GM18508 (cell line): Measurements from ENCODE around the gene ABCB10.
"Not testable (repeated sequence)": the region's sequence is repeated elsewhere in the genome, so short reads cannot be mapped to it uniquely, and the experiment has no call there.

Source experiments
- ATAC-seq: cut with Tn5 transposase; IDR thresholded peaks from one replicate; pipeline ENCODE4 v1.9.1; 2021; ENCODE audit warnings: moderate number of reproducible peaks; ENCODE audit not compliant: insufficient read depth, unreplicated experiment

ABCB10 gene

DNA sequence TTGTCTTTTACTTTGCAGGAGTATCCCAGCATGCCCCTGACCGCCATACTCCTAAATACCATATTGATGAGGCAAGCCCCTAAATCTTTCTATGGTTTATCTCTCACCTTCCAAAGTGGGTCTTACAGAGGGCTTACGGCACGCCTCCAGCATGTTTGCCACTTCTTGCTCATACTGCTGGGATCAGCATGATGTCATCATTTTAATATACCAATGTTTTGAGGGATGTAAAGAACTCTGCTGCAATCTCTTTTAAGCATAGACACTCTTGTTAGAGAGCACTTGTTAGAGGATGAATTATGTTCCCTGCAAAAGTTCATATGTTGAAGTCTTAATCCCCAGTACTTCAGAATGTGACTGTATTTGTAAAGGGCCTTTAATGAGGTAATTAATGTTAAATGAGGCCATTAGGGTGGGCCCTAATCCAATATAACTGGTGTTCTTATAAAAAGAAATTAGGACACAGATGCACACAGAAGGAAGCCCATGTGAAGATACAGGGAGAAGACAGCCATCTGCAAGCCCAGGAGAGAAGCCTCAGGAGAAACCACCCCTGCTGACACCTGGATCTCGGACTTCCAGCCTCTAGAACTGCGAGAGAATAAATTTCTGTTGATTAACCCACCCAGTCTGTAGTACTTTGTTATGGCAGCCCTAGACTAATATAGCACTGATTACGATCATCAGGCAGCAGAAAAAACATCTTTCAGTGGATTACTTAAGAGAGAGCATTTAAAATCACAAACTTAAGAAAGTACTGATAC is 16.4 kb upstream of the ABCB10 start:
- no peak for ATAC-seq

DNA sequence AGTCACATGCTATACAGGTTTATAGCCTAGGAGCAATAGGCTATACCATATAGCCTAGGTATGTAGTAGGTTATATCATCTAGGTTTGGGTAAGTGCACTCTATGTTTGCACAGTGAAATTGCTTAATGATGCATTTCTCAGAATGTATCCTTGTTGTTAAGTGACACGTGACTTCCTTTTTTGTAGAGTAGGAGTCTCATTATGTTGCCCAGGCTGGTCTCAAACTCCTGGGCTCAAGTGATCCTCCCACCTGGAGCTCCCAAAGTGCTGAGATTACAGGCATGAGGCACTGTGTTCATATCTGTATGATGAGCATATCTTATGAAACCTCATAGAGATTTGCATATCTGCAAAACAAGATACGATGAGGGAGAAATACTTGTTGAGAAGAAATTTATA is 13.8 kb upstream of the ABCB10 start:
- no peak for ATAC-seq

- no peak for ATAC-seq
These were observed 12.5 kb upstream of the ABCB10 start for GRCh38 chr1:229570891-229571516.

GRCh38 chr1:229570305-229570704 is 11.8 kb upstream of the ABCB10 start:
- no peak for ATAC-seq

DNA sequence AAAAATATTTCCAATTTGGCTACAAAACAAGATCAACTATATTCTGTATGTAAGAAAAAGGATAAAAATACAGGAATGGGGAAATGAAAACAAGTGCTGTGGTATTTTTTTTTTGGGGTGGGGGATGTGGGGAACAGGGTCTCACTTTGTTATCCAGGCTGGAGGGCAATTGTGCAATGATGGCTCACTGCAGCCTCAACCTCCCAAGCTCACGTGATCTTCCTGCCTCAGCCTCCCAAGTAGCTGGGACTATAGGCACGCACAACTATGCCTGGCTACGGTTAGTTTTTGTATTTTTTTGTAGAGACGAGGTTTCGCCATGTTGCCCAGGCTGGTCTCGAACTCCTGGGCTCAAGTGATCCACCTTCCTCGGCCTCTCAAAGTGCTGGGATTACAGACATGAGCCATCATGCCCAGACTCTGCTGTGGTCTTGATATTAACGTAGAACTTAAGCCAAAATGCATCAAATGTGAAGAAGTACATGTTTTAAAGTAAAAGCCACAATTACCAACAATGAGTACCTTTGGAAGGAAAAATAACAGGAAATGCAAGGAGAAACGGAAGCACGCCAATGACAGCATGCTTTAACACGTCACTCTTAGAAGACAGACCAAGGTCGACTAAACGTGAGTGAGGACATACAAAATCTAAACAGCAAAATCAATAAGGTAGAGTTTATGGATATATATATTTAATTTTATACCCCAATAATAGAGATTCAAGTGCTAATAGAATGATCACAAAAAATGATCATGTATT is 8.8 kb upstream of the ABCB10 start:
- no peak for ATAC-seq

DNA sequence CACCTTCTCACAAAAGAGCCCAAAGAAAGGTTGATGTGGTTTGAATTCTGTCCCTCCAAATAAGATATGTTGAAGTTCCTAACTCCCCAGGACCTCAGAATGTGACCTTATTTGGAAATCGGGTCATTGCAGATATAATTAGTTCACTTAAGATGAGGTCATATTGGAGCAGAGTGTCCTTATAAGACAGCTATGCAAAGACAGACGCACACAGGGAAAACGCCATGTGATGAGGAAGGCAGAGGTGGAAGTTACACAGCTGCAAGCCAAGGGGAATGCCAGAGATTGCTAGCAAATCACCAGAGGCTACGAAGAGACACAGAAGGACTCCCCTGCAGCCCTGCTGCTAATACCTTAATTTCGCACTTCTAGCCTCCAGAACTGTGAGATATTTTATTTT is 5.2 kb upstream of the ABCB10 start:
- ATAC-seq: no peak

- ATAC-seq: no peak
These were observed 4.7 kb upstream of the ABCB10 start for GRCh38 chr1:229563241-229563640.

GRCh38 chr1:229562686-229563085 is 4.2 kb upstream of the ABCB10 start:
- no peak for ATAC-seq

DNA sequence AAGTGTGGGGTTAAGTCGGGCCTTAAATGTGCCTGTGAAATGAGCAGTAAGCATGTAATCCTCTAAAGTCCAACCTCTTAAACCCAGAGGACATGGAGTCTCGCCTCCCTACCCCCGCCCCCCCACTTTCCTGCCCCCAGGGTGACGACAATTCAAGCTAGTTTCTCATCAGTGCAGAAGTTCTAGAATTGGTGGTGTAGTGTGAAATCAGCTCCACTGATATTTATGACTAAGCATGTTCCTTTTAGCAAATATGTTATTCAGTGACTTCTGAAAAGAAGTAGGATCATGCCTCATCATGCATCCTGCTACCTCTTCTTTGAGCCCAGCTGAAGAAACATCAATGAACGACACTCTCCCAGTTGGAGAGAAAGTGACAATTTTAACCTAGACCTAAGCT is 2.6 kb upstream of the ABCB10 start:
- no peak for ATAC-seq

GRCh38 chr1:229560124-229560523 is 1.6 kb upstream of the ABCB10 start:
- ATAC-seq: not testable (repeated sequence)

DNA sequence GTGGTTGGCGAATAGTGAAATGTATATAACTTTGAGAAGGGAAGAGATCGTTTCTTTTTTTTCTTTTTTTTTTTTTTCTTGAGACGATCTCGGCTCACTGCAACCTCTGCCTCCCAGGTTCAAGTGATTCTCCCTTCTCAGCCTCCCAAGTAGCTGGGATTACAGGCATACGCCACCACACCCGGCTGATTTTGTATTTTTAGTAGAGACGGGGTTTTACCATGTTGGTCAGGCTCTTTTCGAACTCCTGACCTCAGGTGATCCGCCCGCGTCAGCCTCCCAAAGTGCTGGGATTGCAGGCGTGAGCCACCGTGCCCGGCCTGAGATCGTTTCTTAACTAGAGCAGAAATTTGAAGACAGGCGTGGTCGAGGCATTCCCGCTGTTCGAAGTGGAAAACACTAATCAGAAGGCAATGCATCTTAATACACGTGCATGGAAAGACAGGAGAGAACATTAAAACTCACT is 862 bp upstream of the ABCB10 start:
- ATAC-seq: not testable (repeated sequence)

GRCh38 chr1:229557913-229558414 is 543 bp downstream of the ABCB10 start:
- no peak for ATAC-seq

DNA sequence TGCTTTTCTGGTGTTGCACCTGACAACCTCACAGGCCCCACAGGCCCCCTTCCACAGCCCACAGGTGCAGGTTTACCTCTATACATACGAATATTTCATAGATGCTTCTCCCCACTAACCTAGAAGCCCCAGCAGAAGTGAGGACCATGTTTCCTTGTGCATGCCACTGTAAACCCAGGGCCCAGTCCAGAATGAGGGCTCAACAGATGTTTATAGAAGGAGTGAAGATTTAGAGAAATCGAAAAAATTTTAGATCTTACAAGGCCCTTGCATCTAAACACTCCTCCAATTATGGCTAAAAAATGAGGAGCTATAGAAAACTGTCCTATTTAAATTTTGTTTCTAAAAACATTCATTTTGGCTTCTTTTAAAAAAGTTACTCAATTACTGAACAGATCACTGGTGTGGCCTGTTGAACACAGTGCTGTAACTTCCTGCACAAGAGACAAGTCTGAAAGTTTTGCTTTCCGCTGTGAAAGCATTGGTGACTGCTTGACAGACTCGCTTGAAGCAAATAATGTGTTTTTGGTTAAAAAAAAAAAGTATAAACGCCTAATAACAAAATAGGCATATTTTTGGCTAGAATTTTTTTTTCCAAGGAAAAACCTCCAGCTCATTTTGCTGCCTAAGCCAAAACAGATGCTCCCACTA is 1.2 kb downstream of the ABCB10 start:
- no peak for ATAC-seq

GRCh38 chr1:229554886-229555621 is 3.5 kb downstream of the ABCB10 start:
- ATAC-seq: no peak

DNA sequence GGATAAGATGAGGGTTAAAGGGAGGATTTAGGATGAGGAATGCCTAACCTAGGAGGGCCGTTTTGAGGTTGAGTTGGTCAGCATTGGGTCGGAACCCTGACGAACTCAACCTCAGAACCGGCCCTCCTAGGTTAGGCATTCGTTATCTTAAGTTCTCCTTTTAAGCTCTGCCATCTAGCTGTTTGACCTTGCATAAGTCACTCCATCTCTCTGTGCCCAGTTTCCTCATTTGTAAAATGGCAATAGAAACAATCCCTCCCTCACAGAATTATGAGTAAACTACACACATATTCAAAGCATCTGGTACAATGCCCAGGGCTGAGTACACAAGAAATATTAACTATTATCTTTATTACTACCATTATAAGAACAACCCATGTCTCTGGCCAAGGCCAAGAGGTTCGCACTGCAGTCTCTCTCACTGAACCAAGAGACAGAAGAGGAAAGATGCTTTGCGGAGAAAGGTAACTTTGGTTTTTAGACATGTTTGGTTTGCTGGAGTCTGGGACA is 4.8 kb downstream of the ABCB10 start:
- ATAC-seq: no peak

DNA sequence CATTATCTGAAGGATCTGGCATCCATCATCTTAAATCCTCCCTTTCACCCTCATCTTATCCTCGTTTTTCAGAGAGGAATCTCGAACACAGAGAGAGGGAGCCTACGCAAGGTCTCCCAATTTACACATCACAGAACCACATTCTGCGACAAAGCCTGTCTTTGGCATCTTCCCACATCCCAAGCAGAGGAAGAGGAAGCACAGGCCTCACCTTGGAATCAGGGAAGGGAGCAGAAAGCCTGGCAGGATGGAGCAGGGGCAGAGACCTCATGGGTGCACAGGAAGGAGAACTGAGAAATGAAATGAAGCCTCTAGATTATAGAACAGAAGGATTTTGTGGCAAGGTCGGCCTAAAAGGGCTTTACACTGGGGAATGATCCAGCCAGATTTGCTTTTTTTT is 5.8 kb downstream of the ABCB10 start:
- no peak for ATAC-seq

DNA sequence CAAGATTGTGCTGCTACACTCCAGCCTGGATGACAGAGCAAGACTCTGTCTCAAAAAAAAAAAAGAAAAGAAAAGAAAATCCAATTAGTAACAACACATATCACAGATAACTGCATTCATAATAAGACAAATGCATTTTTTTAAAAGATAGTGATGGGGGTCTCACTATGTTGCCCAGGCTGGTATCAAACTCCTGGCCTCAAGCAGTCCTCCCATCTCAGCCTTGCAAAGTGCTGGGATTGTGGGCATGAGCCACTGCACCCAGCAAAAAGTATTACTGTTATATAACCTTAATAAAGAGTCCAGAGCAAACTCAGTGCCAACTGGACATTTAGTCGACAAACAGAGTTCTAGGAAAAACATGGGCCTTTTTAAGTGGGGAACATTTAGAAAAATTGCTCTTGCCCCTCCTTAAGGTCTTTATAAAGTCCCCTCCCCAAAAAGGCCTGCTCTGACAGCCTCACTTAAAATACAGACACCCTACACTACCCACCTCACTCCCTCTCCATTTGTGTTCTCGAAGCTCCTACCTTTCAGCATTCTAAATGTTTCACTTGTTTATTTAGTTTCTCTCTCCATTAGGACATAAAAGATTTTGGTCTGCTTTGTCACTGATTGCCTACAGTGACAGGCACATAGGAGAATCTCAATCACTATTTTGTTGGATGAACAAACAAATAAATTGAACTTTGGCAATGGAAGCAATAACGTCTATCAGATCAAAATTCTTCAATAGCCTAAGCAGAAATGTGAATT is 7.5 kb downstream of the ABCB10 start:
- ATAC-seq: no peak

- ATAC-seq: no peak
These were observed 11.0 kb downstream of the ABCB10 start for GRCh38 chr1:229547542-229547941.

DNA sequence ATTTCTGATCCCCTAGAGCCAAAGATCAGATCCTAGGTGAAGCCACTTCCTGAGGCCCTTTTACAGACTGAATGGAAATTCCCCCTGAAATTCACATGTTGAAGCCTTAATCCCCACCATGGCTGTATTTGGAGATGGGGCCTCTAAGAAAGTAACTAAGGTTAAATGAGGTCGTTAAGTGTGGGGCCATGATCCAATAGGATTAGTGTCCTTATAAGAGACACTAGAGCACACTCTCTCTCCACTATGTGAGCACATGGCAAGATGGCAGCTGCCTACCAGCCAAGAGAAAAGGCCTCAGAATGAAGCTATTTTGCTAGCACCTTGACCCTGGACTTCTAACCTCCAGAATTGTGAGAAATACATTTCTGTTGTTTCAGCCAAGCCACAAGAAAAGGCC is 13.9 kb downstream of the ABCB10 start:
- ATAC-seq: no peak
